ENCODE measurements around the gene SLC11A1.

SLC11A1 gene

GRCh38 chr2:218367415-218368149 lies 14.5 kb upstream of the SLC11A1 start:
- peak; percentile 7 for DNase-seq

- no peak for DNase-seq
Measured at GRCh38 chr2:218368150-218368528, 13.9 kb upstream of the SLC11A1 start.

GRCh38 chr2:218368621-218369153 lies 13.4 kb upstream of the SLC11A1 start:
- DNase-seq = no peak

- DNase-seq = no peak
Measured at GRCh38 chr2:218369330-218369729, 12.7 kb upstream of the SLC11A1 start.

GRCh38 chr2:218370410-218371063 lies 11.5 kb upstream of the SLC11A1 start:
- DNase-seq = no peak

GRCh38 chr2:218371983-218372350 lies 10.1 kb upstream of the SLC11A1 start:
- DNase-seq = no peak

GRCh38 chr2:218374795-218375194 lies 7.3 kb upstream of the SLC11A1 start:
- DNase-seq = no peak

- no peak for DNase-seq
Measured at GRCh38 chr2:218375212-218375611, 6.9 kb upstream of the SLC11A1 start.

GRCh38 chr2:218378053-218378452 lies 4.0 kb upstream of the SLC11A1 start:
- DNase-seq = no peak

GRCh38 chr2:218382785-218383184 lies 712 bp downstream of the SLC11A1 start:
- no peak for DNase-seq

GRCh38 chr2:218383892-218384519 lies 1.9 kb downstream of the SLC11A1 start:
- DNase-seq = no peak

GRCh38 chr2:218384975-218385374 lies 2.9 kb downstream of the SLC11A1 start:
- DNase-seq = no peak

- DNase-seq = no peak
Measured at GRCh38 chr2:218386505-218387368, 4.7 kb downstream of the SLC11A1 start.

- DNase-seq = no peak
Measured at GRCh38 chr2:218387369-218388194, 5.5 kb downstream of the SLC11A1 start.

- no peak for DNase-seq
Measured at GRCh38 chr2:218389333-218390150, 7.5 kb downstream of the SLC11A1 start.

GRCh38 chr2:218391202-218391601 lies 9.1 kb downstream of the SLC11A1 start:
- no peak for DNase-seq

- DNase-seq = no peak
Measured at GRCh38 chr2:218392459-218392858, 10.4 kb downstream of the SLC11A1 start.

GRCh38 chr2:218392891-218393462 lies 10.9 kb downstream of the SLC11A1 start:
- no peak for DNase-seq

- no peak for DNase-seq
Measured at GRCh38 chr2:218393750-218394290, 11.7 kb downstream of the SLC11A1 start.

- no peak for DNase-seq
Measured at GRCh38 chr2:218394298-218395089, 12.4 kb downstream of the SLC11A1 start.

Data from amniotic stem cell (primary cell).